DMS 273 (cell line): ENCODE data around the gene FLT3LG.
"Not testable (repeated sequence)": the region's sequence is repeated elsewhere in the genome, so short reads cannot be mapped to it uniquely, and the experiment has no call there.

Experiments
- DNase-seq: peaks from one replicate; lab custom pipeline; 2025; ENCODE audit not compliant: unreplicated experiment; lab: John Stamatoyannopoulos, UW

The FLT3LG gene

GRCh38 chr19:49440439-49441209 lies 33.4 kb upstream of the FLT3LG start:
- peak; percentile 67 for DNase-seq

- DNase-seq, result peak; percentile 90
Observed at GRCh38 chr19:49441210-49441959, 32.6 kb upstream of the FLT3LG start, which contains the start of gene SLC17A7. SLC17A7 (minus strand) TSS chr19:49441527; CDS start chr19:49441379, 148 bp downstream.

GRCh38 chr19:49441960-49442350 lies 32.1 kb upstream of the FLT3LG start:
- DNase-seq, result no peak

GRCh38 chr19:49442354-49442753 lies 31.7 kb upstream of the FLT3LG start:
- DNase-seq, result peak; percentile 83

- DNase-seq, result peak; percentile 97
Observed at GRCh38 chr19:49442771-49443365, 31.1 kb upstream of the FLT3LG start.

GRCh38 chr19:49443366-49444099 lies 30.5 kb upstream of the FLT3LG start:
- DNase-seq, result peak; percentile 100

- DNase-seq, result not testable (repeated sequence)
Observed at GRCh38 chr19:49444100-49444700, 29.8 kb upstream of the FLT3LG start.

GRCh38 chr19:49445997-49446396 lies 28.0 kb upstream of the FLT3LG start:
- no peak for DNase-seq

- DNase-seq, result peak; percentile 71
Observed at GRCh38 chr19:49447485-49448431, 26.3 kb upstream of the FLT3LG start.

GRCh38 chr19:49448432-49448786 lies 25.6 kb upstream of the FLT3LG start:
- DNase-seq, result no peak

- DNase-seq, result no peak
Observed at GRCh38 chr19:49450405-49450804, 23.6 kb upstream of the FLT3LG start.

- DNase-seq, result peak; percentile 100
Observed at GRCh38 chr19:49451430-49452181, 22.4 kb upstream of the FLT3LG start, which contains the start of gene PIH1D1. PIH1D1 (minus strand) TSS chr19:49451814; CDS start chr19:49451574, 240 bp downstream.

- DNase-seq, result peak; percentile 99
Observed at GRCh38 chr19:49453013-49453756, 20.8 kb upstream of the FLT3LG start, which contains the start of gene ALDH16A1. ALDH16A1 (plus strand) TSS chr19:49453225; CDS start chr19:49453332, 107 bp downstream.

GRCh38 chr19:49453757-49454240 lies 20.2 kb upstream of the FLT3LG start:
- DNase-seq, result no peak

- DNase-seq, result no peak
Observed at GRCh38 chr19:49455773-49456172, 18.2 kb upstream of the FLT3LG start.

GRCh38 chr19:49456326-49456725 lies 17.7 kb upstream of the FLT3LG start:
- DNase-seq, result no peak

- DNase-seq, result no peak
Observed at GRCh38 chr19:49458567-49458903, 15.5 kb upstream of the FLT3LG start.

GRCh38 chr19:49459388-49459787 lies 14.6 kb upstream of the FLT3LG start:
- DNase-seq, result no peak
